ENCODE results near the gene PSME3. TPM values are rescaled to one million over a fixed set of nuclear protein-coding genes. Genes with fewer than 3 reads are reported as not detected.

Gene PSME3
- total and polyA plus RNA-seq, 2 of the 13 experiments (the other 11 are each of a cell fraction or from before 2014, with no cell fraction given): 66.3 to 135 TPM

DNA sequence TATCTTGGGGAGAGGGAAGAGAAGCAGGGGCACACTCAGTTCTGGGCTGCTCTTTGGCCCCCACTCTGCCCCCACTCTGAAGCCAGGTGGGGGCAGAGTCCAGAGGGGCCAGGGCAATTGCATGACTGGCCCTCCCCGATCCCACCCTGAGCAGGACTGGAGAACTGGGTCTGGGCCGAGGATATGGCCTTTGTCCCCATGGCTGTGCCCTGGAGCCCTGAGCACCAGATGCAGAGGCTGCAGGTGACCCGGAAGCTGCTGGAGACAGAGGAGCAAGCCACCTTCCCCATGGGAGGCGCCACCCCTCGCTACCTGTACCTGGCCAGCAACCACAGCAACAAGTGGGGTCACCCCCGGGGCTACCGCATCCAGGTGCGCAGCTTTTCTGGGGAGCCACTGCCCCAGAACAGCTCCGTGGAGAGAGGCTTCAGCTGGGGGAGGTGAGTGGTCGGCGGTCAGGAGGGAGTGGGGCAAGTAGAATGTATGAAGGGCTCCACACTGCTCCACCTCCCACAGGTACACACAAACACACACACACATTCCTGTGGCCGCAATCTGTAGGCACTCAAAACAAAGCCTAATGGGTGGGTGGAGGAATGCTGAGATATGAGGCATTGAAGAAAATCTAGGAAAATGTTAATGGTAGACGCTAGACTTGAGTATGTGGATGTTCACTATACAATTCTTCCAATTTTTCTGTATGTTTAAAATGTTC, 39.2 kb downstream of the PSME3 start (continued):
- TF ChIP-seq, protein P1, sequence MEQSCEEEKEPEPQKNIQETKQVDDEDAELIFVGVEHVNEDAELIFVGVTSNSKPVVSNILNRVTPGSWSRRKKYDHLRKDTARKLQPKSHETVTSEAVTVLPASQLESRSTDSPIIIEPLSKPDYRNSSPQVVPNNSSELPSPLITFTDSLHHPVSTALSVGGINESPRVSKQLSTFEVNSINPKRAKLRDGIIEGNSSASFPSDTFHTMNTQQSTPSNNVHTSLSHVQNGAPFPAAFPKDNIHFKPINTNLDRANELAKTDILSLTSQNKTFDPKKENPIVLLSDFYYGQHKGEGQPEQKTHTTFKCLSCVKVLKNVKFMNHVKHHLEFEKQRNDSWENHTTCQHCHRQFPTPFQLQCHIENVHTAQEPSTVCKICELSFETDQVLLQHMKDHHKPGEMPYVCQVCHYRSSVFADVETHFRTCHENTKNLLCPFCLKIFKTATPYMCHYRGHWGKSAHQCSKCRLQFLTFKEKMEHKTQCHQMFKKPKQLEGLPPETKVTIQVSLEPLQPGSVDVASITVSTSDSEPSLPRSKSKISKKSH (CRISPR knock-in tag; IDR thresholded peaks at IDR 0.05; ENCODE audit: borderline replicate concordance): 0 out of 2 replicates have a peak, but pooled peaks have one; percentile 74
- TF ChIP-seq ZNF883 (CRISPR knock-in tag; IDR thresholded peaks at IDR 0.05; ENCODE audit: not compliant biosample characterization) (peak; percentile 44), ZFP82 (CRISPR knock-in tag; IDR thresholded peaks at IDR 0.05; ENCODE audit: borderline replicate concordance) (no peak), MEF2D (CRISPR knock-in tag; IDR thresholded peaks at IDR 0.05) (no peak), FOXK2 (IDR thresholded peaks at IDR 0.05) (no peak), SMARCE1 (IDR thresholded peaks at IDR 0.05; ENCODE audit: borderline replicate concordance) (no peak), CREBL2 (CRISPR knock-in tag; IDR thresholded peaks at IDR 0.05; ENCODE audit: borderline replicate concordance) (no peak), PRPF4 (IDR thresholded peaks at IDR 0.05; ENCODE audit: low read depth, low read length, poor library complexity, severe bottlenecking) (no peak), ZBTB40 (IDR thresholded peaks at IDR 0.05) (no peak), ZBTB40 (CRISPR knock-in tag; IDR thresholded peaks at IDR 0.05) (0 out of 2 replicates have a peak, but pooled peaks have one; percentile 39), SRSF4 (IDR thresholded peaks at IDR 0.05; ENCODE audit: low read depth, low read length, poor library complexity, severe bottlenecking) (no peak), TAF1 (CRISPR knock-in tag; IDR thresholded peaks at IDR 0.05) (no peak), ZNF207 (IDR thresholded peaks at IDR 0.05; ENCODE audit: borderline replicate concordance) (no peak), ZBTB43 (CRISPR knock-in tag; conservative IDR thresholded peaks at IDR 0.05) (no peak), TMF1 (CRISPR knock-in tag; IDR thresholded peaks at IDR 0.05; ENCODE audit: low read depth) (no peak)
- TF ChIP-seq, protein P2, sequence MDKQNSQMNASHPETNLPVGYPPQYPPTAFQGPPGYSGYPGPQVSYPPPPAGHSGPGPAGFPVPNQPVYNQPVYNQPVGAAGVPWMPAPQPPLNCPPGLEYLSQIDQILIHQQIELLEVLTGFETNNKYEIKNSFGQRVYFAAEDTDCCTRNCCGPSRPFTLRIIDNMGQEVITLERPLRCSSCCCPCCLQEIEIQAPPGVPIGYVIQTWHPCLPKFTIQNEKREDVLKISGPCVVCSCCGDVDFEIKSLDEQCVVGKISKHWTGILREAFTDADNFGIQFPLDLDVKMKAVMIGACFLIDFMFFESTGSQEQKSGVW (CRISPR knock-in tag; IDR thresholded peaks at IDR 0.05; ENCODE audit: borderline replicate concordance): no peak

Measured in HepG2 (cell line).